ENCODE data around the gene TEX30.

Gene TEX30

DNA sequence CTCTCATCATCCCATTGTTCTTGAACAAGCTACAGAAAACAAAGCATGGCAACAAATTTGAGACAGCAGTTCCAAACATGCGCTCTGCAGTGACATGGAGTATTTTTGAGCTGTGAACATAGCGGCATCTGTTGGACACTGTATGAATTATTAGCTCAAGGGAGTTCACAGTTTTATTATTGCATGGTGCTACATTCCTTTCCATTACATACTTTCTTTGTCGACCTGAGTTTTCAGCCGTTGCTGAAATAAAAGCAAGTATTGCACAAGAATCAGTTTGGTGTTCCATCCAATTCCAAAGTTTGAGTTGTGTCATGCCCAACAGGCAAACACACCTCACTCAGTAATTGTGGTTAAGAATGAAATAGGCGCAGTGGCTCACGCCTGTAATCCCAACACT lies 48.7 kb downstream of the TEX30 start:
- Histone ChIP-seq H3K27me3 (ENCODE audit: low read depth) (peaks cover 3% of the 10 kb centered on the region), H3K9me3 (no peaks in the 10 kb centered on the region), H3K4me1 (no peaks in the 10 kb centered on the region), H3K4me3 (no peak overlapping the region), H3K36me3 (replicated peaks) (no peaks in the 10 kb centered on the region)
- DNase-seq (ENCODE audit: low spot score in 2 of 2) = peak; percentile 12 to 19
- in situ Hi-C loops (cut with MboI; ENCODE audit: low sequenced_read_pairs) = no loop called here

DNA sequence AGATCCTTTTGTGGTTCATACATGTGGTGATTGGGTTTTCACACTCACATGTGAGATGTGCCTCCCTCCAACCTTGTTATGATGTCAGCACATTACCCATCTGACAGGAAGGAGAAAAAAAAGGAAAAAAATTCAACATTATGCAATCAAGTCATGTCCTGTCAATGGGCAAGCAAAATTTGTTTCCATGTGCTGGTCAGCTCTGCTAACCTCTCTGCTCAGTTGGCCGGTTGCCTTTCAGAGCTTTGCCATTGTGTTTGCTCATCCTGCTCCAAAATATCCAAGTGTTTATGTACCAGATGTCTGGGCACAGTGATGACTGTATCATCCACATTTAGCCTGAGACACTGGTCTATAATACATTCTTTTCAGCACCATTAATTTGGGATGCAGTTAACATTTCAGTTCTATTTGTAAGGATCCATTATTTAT lies 51.8 kb downstream of the TEX30 start:
- in situ Hi-C loops (cut with MboI; ENCODE audit: low sequenced_read_pairs) = no loop called here
- DNase-seq (ENCODE audit: low spot score in 2 of 2) = no peak
- Histone ChIP-seq H3K27me3 (ENCODE audit: low read depth) (no peaks in the 10 kb centered on the region), H3K9me3 (no peaks in the 10 kb centered on the region), H3K4me1 (no peaks in the 10 kb centered on the region), H3K36me3 (replicated peaks) (no peaks in the 10 kb centered on the region), H3K4me3 (no peak overlapping the region)

DNA sequence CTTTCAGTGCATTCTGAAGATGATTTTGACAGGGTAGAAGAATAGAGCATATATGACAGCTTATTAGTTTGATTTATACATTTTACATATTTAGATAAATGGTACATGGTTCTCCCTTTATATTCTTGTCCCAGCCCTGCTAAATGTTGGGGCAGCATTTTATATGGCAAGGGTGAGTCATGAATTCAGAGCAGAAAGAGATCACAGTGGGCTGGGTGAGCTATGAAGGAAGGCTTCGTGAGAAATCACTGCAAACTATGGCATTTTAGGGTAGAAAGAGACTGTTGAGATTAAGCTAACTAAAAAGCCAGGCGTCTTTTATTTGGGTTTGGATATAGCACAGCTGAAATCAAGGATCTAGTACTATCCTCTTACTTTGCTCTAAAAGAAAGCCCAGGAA lies 54.8 kb downstream of the TEX30 start:
- DNase-seq (ENCODE audit: low spot score in 2 of 2) = no peak
- Histone ChIP-seq H3K36me3 (replicated peaks) (no peaks in the 10 kb centered on the region), H3K9me3 (no peaks in the 10 kb centered on the region), H3K4me1 (no peaks in the 10 kb centered on the region), H3K4me3 (no peak overlapping the region), H3K27me3 (ENCODE audit: low read depth) (no peaks in the 10 kb centered on the region)
- in situ Hi-C loops (cut with MboI; ENCODE audit: low sequenced_read_pairs) = no loop called here
